ENCODE data around the gene ANKRD13B.

The ANKRD13B gene

GRCh38 chr17:29622337-29623282, 29.7 kb downstream of the ANKRD13B start, which contains the start of gene CORO6:
TSS of gene CORO6 (minus strand) at chr17:29622912. CDS start at chr17:29621421, 1,491 bp downstream.
- no peak for TF ChIP-seq CTCF (IDR thresholded peaks at IDR 0.05; ENCODE audit: low read depth, low read length)
- no peak for DNase-seq (ENCODE audit: extremely low read depth, low read depth)

DNA sequence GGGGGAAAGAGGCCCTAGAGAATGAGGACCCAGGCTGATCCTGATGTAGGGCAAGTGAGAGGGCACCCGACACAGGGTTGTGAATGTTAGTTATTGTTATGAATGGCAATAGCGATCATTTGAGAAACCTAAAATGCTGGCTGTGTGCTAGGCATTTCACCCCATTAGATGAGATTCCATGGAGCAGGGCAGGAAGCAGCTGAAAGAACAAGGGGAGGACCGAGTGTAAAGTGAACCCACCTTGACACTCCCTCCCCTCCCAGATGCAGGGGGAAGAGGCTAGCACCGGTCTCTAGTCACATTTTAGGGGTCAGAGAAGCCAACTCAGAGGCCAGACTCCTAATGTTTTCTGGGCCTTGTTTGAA, 30.3 kb downstream of the ANKRD13B start:
- no peak for DNase-seq (ENCODE audit: extremely low read depth, low read depth)
- TF ChIP-seq CTCF (IDR thresholded peaks at IDR 0.05; ENCODE audit: low read depth, low read length), result no peak

- TF ChIP-seq CTCF (IDR thresholded peaks at IDR 0.05; ENCODE audit: low read depth, low read length), result no peak
- DNase-seq (ENCODE audit: extremely low read depth, low read depth), result no peak
Observed at GRCh38 chr17:29624586-29624985, 31.7 kb downstream of the ANKRD13B start.

DNA sequence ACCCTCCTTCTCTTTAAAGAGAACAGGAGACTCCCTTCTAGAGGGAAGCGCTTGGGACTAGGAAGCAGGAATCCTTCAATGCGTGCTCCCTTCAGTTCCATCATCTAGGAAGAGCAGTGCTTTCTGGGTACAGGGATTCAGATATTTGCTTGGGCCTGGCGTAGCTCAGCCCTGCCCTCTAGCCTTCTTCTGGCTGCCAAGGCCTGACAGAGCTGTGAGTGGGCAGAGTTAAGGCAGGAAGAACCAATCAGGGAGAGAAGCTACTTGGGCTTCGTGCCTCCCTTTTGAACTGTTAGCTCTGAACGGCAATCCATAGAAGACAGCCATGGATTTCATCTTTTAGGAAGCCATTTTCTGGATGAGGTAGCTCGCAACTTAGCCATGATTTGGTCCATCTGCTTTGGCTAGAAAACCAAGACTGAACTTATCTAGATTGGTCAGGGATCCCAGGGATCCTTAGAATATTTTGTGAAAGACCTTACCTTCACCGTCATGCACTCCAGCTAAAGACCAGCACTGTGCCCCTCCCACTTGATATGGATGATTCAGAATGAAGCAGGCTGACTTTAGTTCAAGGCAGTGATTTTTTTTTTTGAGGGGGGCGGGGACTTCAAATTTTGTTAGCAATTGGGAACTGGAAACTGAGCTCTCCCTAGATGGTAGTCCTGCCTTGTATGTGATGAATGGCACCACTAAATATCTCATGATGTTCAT, 32.3 kb downstream of the ANKRD13B start:
- TF ChIP-seq CTCF (IDR thresholded peaks at IDR 0.05; ENCODE audit: low read depth, low read length), result peak; percentile 1; the same call in 1 of the 2 replicates
- no peak for DNase-seq (ENCODE audit: extremely low read depth, low read depth)

GRCh38 chr17:29627951-29628350, 35.0 kb downstream of the ANKRD13B start:
- no peak for DNase-seq (ENCODE audit: extremely low read depth, low read depth)
- no peak for TF ChIP-seq CTCF (IDR thresholded peaks at IDR 0.05; ENCODE audit: low read depth, low read length)

- no peak for TF ChIP-seq CTCF (IDR thresholded peaks at IDR 0.05; ENCODE audit: low read depth, low read length)
- no peak for DNase-seq (ENCODE audit: extremely low read depth, low read depth)
Observed at GRCh38 chr17:29628644-29629043, 35.7 kb downstream of the ANKRD13B start.

GRCh38 chr17:29629839-29630238, 36.9 kb downstream of the ANKRD13B start:
- TF ChIP-seq CTCF (IDR thresholded peaks at IDR 0.05; ENCODE audit: low read depth, low read length), result no peak
- DNase-seq (ENCODE audit: extremely low read depth, low read depth), result no peak

Measured in AG09319 (cell line).